NCI-H82 treated with DMSO at 0.1 percent for 48 hours (cell line): ENCODE results near the gene CRABP1.
A peak's percentile ranks its signal among the peaks of the same experiment; 100 is the strongest.
"Not testable (repeated sequence)": the region's sequence is repeated elsewhere in the genome, so short reads cannot be mapped to it uniquely, and the experiment has no call there.

ENCODE experiments used
- DNase-seq: peaks from one replicate; lab custom pipeline; 2025; ENCODE audit not compliant: unreplicated experiment; lab: John Stamatoyannopoulos, UW

CRABP1 gene

DNA sequence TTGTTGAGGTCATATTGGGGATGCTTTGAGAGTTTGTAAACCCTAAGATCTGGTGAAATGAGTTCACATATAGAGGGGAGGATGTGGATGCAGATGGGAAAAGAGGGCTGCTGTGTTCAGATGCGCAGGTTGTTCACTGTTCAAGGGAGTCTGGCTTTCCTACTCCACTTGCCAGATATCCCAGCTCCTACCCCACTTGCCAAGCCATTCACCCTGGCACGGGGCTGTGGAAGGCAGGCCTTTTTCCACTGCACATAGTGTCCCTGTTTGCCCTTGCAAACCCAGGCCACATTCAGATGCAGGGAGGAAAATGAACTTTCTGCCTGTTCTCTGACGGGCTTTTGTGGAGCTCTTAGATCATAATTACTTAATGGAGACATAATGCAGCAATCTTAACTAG is 29.0 kb downstream of the CRABP1 start:
- DNase-seq: no peak

DNA sequence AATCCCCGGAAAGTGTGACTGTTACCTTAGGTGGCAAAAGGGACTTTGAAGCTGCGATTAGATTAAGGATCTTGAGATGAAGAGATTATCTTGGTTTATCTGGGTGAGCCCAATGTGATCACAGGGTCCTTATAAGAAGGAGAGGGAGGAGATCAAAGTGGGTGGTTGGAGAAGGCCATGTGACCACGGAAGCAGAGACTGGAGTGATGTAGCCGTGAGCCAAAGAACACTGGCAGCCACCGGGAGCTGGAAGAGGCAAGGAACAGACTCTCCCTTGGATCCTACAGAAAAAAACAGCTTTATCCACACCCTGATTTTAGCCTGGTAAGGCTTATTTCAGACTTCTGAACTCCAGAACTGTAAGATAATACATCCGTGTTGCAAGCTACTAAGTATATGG is 29.9 kb downstream of the CRABP1 start:
- DNase-seq: peak; percentile 34

DNA sequence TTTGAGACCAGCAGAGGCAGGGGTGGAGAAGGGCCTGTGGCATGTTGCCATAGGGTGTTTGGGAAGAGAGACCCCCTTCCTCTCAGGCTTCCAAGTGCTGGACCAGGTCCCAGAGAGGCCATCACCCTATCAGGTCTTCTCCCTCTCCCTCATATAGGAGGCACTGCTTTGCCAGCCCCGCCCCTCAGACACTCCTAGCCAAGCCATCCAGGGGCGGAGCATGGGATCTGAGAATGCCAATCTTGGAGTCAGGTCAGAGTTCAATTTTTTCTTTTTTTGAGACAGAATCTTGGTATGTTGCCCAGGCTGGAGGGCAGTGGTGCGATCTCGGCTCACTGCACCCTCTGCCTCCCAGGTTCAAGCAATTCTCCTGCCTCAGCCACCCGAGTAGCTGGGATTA is 32.7 kb downstream of the CRABP1 start:
- DNase-seq: no peak

DNA sequence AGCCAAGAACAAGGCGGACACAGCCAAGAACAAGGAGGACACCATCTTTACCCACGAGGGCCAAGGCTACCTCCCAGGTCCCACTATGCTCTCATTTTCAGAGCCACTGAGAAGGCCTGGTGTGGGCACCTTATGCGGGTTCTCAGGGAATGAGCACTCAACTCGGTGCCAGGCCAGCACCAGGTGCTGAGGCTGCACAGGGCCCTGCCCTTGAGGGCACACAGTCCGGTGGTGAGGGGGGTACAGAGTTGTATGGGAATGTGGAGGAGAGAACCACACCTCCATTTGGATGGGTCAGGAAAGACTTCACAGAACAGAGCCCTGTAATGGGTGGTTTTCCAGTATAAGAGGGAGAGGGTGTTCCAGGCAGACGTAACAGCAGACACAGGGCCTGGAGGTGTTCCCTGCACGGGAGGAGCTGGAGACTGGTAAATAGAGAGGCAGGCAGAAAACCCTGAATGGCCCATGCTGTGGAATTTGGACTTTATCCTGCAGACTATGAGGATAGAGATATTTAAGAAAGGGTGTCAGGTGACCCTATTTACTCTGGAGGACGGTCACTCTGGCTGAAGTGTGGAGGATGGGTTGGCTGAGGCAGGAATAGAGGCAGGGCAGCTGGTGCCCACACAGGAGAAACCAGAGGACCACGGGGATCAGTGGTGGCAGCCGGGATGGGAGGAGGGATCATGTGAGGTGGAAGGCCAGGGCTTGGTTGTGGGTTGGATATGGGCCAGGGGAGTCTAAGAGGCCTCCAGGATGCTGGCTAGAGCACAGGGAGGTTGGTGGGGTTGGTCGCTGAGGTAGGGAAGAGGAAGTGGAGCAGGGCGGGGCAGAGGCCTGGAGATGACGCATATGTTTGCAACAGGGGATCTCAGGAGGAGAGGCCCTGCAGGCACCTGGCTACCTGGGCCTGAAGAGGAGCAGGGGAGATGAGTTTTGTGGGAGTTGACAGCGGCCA is 34.6 kb downstream of the CRABP1 start:
- no peak for DNase-seq

DNA sequence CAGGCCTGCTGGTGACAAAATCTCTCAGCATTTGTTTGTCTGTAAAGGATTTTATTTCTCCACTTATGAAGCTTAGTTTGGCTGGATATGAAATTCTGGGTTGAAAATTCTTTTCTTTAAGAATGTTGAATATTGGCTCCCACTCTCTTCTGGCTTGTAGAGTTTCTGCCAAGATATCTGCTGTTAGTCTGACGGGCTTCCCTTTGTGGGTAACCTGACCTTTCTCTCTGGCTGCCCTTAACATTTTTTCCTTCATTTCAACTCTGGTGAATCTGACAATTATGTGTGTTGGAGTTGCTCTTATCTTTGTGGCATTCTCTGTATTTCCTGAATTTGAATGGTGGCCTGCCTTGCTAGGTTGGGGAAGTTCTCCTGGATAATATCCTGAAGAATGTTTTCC is 40.0 kb downstream of the CRABP1 start:
- not testable (repeated sequence) for DNase-seq

DNA sequence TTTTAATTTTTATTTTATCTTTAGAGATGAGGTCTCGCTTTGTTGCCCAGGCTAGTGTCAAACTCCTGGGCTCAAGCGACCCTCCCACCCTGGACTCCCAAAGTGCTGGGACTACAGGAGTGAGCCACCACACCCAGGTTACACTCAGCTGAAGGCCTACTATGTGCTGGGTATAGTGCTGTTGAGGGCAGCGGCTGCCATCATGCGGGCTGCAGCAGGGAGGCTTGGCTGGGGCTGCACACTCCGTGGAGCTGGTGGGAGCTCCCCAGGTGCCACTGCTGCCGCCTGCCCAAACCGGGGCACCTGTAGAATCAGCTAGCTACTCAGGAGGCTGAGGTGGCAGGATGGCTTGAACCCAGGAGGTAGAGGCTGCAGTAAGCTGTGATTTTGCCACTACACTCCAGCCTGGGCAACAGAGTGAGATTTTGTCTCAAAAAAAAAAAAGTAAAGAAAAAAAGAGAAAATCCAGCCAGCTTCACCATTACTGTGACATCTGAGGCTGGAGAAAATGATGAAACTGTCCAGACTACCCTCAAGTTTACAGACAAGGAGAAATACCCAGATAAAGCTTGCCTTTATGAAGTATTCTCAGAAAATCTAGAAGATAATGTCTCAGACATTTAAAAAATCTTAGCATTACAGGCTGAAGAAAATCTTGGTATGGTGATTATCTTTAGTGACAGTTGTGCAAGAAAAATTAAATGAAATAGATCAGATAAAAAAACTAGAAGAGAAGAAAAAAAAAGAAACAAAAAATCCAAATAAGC is 42.1 kb downstream of the CRABP1 start:
- no peak for DNase-seq

DNA sequence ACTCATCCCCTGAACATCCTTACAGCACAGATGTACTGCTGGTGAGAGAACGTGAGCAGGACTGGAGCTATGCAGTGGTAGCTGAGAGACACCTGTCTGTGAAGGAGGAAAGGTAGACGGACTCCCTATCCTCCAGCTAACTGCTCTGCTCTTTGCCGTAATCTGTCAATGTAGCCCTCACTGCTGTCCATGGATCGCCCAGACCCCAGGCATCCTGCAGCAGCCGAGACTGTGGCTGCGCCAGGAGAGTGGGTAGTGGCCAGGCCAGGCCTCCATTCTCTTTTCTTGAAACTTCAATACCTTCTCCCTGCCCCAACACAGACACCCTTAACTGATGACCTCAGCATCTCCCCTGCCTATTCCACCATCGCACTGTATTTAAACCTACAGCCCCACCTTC is 44.5 kb downstream of the CRABP1 start:
- no peak for DNase-seq

DNA sequence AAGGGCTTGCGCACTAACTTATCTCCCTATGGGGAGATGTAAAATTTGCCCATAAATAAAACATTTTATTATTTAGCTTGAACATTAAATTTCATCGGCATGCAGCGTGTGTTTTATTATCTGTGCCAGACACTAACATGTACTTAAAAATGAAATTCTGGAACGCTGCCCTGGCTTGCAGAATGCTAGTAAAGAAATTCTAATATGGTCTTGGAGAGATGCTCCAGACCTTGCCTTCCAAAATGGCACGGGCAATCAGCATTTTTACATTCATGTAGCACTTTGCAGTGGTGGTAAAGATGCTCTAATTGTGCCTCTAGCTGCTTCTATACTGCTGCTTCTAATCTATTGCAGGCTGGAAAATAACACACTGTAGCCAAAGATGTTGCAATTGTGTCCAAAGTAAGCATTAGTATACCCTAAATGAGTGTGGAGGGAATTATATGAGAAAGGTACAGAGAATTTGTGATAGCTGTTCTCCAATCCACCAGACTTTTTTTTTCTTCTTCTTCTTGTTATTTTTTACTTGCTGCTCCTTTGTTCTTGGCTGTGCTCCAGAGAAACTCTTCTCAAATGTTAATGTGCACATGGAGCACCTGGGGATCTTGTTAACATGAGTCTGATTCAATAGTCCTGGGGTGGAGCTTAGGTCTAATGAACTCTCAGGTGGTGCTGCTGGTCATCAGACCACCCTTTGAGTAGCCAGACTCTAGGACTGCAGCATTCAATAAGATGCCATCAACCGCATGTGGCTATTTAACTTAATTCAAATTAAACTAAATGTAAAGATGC is 47.3 kb downstream of the CRABP1 start:
- no peak for DNase-seq

DNA sequence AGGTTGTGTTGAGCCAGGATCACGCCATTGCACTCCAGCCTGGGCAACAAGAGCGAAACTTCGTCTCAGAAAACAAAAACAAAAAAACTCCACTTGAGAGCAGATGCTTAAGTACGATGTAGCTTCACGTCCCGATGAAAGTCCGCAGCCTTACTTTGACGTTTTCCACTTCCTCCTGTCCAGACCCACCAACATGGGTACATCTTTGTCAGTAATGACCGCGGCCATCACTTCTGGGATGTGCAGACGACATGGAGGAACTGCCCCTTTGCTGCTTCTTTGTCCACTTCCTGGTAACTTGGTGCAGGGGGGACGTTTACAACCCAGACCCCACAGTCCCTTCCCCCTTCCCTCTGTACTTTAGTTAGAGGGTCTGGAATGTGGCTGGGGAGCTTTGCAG is 48.7 kb downstream of the CRABP1 start:
- DNase-seq: no peak

DNA sequence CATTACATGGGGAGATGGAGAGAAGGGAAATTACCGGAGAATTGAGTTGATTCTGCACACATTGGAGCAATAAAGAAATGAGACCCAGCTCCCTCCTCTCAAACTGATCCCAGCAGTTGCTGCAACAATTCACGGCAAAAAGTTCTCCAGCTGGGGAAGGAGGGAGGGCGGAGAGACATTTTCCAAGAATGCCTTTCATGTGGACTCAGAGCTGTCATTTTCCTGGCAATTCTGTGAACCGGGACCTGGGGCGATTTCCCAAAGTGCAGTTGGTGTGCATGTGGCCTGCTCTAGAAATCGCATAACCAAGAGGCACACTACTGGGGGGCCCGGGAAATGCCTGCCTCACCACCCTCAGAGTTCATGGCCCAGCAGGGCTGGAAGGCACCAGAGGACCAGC is 49.2 kb downstream of the CRABP1 start:
- DNase-seq: no peak

DNA sequence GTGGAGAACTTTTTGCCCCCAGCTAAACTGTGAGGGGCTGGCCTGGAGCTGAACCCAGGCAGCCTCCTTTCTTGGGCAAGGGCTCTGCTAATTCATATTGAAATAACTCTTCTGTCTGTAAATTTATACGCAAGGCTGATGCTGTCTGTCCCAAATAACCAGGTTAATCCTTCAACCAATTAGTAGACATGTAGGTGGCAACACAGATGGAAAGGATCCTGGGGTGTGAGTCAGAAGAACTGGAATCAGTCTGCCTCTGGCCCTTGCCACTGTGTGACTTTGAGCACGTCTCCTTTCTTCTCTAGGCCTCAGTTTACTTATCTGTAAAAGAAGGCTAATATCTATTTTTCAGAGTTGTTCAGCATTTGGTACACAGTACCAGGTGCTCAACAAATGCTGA is 49.6 kb downstream of the CRABP1 start:
- DNase-seq: no peak

DNA sequence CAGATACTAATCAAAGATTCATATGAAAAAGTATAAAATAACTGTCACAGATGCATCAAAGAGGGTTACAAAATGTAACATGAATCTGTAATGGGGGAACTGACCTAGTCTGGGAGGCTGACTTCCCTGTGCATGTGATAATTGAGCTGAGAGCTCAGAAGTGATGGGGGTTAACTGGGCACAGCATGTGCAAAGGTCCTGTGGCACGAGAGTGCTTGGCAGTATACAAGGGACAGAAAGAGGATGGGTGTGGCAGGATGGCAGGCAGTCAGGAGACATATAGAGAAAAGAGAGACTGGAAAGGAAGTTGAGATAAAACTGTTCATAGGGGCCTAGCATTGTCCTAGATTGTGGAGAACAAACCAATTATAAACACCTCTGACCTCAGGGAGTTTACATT is 50.1 kb downstream of the CRABP1 start:
- no peak for DNase-seq

DNA sequence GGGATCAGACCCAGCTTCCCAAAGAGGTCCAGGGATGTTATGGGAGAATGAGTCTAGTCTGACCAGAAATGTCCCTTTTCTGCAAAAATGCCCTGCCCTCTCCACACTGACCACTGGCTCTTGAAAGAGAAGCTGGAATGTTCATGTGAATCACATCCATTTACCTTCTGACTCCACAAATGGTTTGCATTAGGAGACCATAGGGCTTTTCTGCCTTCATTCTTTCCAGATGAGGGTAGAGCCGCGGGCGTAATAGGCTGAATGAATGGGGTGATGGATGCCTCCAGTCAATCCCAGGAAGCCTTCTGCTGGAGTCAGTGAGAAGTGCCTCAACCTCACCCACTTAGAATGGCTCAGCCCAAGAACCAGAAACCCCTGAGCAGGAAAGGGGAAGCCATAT is 50.7 kb downstream of the CRABP1 start:
- no peak for DNase-seq

DNA sequence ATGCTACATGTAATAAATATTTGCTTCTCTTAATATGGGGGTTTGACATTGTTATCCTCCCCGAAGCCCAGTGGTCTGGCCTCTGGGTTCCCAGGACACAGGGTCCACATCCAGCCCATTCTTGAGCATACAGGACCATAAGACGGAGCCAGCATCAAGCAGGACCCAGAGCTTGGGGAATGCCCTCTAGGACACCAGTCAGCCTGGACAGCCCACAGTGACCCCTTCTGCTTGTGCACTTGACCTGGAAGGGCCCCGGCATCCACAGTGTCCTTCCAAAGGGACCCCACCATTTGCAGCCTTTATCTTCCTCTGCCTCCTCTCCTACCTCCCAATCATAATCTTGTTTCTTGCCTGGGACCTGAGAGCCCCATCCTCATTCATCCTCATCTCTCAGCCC is 51.6 kb downstream of the CRABP1 start:
- no peak for DNase-seq

DNA sequence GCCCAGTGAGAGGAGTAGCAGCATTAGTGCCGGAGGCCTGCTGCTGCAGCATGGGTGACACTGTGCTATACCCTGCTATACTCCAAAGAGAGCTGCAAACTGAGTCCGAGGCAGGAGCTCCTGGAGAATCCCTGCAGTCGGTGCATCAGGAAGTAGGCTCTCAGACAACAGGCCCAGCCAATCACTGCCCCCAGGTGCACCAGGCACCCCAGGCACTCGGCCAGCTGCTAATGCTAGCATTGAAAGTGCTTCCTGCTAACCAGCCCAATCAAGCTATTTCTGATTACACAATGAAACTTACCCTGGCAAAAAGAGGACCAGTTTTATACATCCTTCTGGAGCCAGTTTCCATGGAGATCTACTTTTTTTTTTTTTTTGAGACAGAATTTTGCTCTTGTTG is 52.3 kb downstream of the CRABP1 start:
- DNase-seq: no peak

DNA sequence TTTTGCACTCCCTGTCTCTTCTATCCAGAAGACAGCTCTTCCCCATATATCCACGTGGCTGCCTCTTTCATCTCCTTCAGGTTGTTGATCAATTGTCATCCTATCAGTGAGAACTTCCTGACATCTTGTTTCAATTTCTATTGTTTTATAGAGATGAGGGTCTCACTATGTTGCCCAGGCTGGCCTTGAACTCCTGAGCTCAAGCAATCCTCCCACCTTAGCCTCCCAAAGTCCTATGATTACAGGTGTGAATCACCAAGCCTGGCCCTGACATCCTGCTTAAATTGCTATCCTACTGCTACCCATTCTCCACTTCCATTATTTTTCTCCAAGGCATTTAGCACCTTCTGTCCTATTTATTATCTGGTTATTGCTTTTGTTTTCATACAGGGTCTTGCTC is 53.0 kb downstream of the CRABP1 start:
- no peak for DNase-seq

DNA sequence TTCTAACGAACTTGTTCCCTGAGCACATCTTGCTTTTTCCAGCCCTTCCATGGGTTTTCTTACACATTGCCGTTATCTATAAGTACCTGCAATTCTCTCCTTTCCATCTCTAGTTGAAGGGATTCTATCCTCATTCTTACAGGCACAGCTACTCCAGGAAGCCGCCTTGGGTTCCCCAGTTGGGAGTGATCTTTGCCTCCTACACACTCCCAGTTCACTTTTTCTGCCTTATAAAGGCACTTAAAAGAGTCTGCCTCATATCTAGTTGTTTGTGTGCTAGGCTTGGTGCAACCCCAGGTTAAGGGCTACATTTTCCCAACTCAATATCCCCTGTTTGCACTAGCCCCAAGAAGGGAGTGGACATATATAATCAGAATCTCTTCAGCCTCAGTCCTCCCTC is 53.9 kb downstream of the CRABP1 start:
- DNase-seq: no peak

DNA sequence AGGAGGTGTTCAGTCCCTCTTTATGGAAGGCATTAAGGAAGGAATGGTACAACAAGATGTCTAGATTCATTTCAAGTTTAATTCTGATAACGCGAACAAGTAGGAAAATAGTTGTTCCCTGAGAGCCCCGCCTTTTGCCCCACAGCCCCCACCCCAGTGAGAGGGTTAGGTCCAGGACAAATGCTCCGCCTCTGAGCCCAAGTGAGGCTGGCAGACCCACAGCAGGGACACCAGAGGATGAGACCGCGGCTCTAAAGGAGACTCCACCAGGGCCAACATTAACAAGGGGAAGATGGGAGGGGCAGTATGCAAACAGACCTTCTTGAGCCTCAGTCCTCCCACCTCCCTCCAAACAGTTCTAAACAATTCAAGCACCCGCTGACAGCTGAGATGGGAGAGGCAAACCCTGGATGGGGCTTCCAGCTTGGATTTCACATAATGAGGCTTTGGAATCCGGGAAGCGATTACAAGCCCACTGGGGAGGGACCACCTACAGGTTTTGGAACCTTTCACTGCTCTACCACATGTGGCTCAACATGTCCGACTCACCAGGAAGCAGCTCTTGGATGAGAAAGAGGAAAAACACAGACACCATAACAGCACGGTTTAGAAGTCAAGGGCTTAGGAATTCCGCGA is 54.9 kb downstream of the CRABP1 start:
- no peak for DNase-seq

DNA sequence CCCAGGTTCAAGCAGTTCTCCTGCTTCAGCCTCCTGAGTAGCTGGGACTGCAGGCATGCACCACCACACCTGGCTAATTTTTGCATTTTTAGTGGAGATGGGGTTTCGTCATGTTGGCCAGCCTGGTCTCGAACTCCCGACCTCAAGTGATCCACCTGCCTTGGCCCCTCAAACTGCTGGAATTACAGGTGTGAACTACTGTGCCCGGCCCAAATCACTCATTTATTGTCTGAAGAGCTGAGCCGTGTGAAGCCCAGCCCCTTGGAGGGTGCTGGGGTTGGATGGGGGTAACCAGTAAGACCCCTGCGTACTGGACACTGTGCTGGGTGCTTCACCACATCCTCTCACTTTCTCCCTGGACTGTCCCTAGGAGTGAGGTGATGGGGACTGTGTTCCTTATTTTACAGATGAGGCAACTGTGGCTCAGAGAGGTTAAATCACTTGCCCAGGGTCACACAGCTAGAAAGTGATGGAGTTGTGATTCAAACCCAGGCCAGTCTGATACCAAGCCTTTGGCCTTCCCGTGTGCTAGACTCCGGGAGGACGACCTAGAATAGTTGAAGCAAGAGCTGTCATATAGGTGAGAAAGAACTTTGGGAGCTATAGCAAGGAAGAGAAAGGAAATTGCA is 56.1 kb downstream of the CRABP1 start:
- no peak for DNase-seq

DNA sequence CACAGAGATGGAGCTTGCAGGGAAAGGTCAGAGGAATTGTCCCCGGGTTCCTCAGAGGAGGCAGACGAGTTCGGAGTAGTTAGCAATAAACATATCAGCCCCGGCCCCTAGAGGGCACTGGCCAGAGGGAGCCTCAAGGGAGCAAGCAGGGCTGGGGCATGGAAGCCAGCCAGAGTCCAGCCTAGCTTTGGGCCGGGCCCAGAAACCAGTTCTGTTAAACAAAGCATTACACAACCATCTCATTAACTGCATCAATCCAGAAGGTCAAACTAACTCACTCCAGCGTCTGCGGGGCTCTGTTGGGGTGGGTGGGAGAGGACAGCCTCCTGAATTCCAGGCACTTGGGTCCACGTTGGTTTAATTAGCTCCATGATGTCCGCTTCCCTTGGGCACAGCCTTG is 56.8 kb downstream of the CRABP1 start:
- DNase-seq: no peak

DNA sequence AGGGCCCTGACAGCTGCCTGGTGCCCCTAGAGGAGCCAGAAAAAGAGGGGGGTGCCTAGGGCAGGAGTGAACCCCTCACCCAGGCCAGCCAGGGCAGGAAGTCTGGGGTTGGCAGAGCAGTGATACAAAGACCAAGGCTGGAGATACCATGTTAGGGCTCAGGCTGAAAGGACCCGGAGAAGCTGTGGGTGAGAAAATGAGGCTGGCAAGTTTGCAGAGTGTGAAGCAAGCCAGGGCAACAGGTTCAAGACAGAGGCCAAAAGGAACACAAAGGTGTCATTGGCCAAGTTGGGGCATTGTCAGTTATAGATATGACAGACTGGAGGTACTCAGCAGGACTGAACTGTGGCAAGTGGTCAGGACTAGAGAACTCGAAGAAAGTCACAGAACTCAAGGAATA is 57.2 kb downstream of the CRABP1 start:
- DNase-seq: no peak
